Esophagus muscularis mucosa (tissue), 3 donors: ENCODE data around the gene PDCD1.

Experiments
- POLR2A ChIP-seq: fragments of 450-650 bp; IDR thresholded peaks from one replicate; pipeline ENCODE4 v1.6.1; 2017; ENCODE audit warnings: antibody characterized with exemption, moderate library complexity, mild to moderate bottlenecking, low read depth
- TF ChIP-seq, protein P1 (sequence below), 3 experiments: fragments of 200-600 bp in 2 of 3; fragments of 450-650 bp in 1 of 3; sonication (generic) in 2 of 3; IDR thresholded peaks; one replicate each; pipeline ENCODE4 v1.5.1; 2017 to 2019; ENCODE audit warnings: antibody characterized with exemption in 3 of 3, mild to moderate bottlenecking in 2 of 3, moderate library complexity in 1 of 3

GRCh38 chr2:241855245-241855887 is 3.3 kb downstream of the PDCD1 start:
- TF ChIP-seq, protein P1, sequence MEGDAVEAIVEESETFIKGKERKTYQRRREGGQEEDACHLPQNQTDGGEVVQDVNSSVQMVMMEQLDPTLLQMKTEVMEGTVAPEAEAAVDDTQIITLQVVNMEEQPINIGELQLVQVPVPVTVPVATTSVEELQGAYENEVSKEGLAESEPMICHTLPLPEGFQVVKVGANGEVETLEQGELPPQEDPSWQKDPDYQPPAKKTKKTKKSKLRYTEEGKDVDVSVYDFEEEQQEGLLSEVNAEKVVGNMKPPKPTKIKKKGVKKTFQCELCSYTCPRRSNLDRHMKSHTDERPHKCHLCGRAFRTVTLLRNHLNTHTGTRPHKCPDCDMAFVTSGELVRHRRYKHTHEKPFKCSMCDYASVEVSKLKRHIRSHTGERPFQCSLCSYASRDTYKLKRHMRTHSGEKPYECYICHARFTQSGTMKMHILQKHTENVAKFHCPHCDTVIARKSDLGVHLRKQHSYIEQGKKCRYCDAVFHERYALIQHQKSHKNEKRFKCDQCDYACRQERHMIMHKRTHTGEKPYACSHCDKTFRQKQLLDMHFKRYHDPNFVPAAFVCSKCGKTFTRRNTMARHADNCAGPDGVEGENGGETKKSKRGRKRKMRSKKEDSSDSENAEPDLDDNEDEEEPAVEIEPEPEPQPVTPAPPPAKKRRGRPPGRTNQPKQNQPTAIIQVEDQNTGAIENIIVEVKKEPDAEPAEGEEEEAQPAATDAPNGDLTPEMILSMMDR (IDR thresholded peaks at IDR 0.05), result no peak
- no peak for TF ChIP-seq POLR2A
